Measurements from ENCODE around the gene C9orf78. TPM values are rescaled to one million over a fixed set of nuclear protein-coding genes. Genes with fewer than 3 reads are reported as not detected.

Gene C9orf78
- total and polyA plus RNA-seq, 9 of the 15 experiments (the other 6 are each of a cell fraction or from before 2014, with no cell fraction given) = 94.6 to 266 (median 202) TPM

GRCh38 chr9:129779560-129780190, 55.4 kb downstream of the C9orf78 start (continued):
- TF ChIP-seq CUX1 (CRISPR knock-in tag; IDR thresholded peaks at IDR 0.05) = no peak
- TF ChIP-seq, protein P1, sequence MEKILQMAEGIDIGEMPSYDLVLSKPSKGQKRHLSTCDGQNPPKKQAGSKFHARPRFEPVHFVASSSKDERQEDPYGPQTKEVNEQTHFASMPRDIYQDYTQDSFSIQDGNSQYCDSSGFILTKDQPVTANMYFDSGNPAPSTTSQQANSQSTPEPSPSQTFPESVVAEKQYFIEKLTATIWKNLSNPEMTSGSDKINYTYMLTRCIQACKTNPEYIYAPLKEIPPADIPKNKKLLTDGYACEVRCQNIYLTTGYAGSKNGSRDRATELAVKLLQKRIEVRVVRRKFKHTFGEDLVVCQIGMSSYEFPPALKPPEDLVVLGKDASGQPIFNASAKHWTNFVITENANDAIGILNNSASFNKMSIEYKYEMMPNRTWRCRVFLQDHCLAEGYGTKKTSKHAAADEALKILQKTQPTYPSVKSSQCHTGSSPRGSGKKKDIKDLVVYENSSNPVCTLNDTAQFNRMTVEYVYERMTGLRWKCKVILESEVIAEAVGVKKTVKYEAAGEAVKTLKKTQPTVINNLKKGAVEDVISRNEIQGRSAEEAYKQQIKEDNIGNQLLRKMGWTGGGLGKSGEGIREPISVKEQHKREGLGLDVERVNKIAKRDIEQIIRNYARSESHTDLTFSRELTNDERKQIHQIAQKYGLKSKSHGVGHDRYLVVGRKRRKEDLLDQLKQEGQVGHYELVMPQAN (IDR thresholded peaks at IDR 0.05; ENCODE audit: borderline replicate concordance) = peak; percentile 57
- TF ChIP-seq ZNF3 (CRISPR knock-in tag; IDR thresholded peaks at IDR 0.05) = no peak
- TF ChIP-seq ARHGAP35 (IDR thresholded peaks at IDR 0.05; ENCODE audit: partially characterized antibody) = peak; percentile 85
- TF ChIP-seq THRAP3 (IDR thresholded peaks at IDR 0.05; ENCODE audit: borderline replicate concordance) = peak; percentile 70; the same call in 1 of the 2 replicates
- TF ChIP-seq, protein P2, sequence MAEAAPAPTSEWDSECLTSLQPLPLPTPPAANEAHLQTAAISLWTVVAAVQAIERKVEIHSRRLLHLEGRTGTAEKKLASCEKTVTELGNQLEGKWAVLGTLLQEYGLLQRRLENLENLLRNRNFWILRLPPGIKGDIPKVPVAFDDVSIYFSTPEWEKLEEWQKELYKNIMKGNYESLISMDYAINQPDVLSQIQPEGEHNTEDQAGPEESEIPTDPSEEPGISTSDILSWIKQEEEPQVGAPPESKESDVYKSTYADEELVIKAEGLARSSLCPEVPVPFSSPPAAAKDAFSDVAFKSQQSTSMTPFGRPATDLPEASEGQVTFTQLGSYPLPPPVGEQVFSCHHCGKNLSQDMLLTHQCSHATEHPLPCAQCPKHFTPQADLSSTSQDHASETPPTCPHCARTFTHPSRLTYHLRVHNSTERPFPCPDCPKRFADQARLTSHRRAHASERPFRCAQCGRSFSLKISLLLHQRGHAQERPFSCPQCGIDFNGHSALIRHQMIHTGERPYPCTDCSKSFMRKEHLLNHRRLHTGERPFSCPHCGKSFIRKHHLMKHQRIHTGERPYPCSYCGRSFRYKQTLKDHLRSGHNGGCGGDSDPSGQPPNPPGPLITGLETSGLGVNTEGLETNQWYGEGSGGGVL (CRISPR knock-in tag; IDR thresholded peaks at IDR 0.05) = no peak
- TF ChIP-seq MYBL2 (IDR thresholded peaks at IDR 0.05; ENCODE audit: low read depth) = 0 out of 2 replicates have a peak, but pooled peaks have one; percentile 40
- TF ChIP-seq MYBL2 (CRISPR knock-in tag; IDR thresholded peaks at IDR 0.05; ENCODE audit: borderline replicate concordance) = no peak
